Measurements from ENCODE around the gene ADAMTSL3. TPM values are rescaled to one million over a fixed set of nuclear protein-coding genes. Genes with fewer than 3 reads are reported as not detected.
"Not testable (repeated sequence)": the region's sequence is repeated elsewhere in the genome, so short reads cannot be mapped to it uniquely, and the experiment has no call there.

The ADAMTSL3 gene
- total RNA-seq, 1 experiment from 2014 or later: 4.5 TPM

- in situ Hi-C loops (cut with HindIII; ENCODE audit: low pct_unique_long_range_greater_than_20kb, low sequenced_read_pairs): no loop called here
- DNase-seq (ENCODE audit: low read depth): no peak
These were observed 66.5 kb downstream of the ADAMTSL3 start for GRCh38 chr15:83720468-83720867.

DNA sequence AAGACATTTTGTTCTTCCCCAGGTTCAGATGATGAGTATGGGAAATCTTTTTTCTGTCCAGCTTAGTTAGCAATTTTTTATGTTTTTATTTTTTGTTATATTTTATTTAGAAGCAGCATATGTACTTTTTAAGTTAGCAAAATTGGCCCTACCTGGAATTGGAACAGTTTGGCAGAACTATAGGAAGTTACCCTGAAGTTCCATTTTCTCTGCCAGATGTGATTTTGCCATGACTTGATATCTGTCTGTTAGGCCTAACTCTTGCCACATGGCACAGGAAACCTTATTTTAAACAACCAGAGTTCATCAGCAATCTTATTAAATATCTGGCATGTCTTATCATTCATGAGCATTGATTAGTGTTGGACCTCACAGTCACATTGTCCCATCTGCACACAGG, 67.1 kb downstream of the ADAMTSL3 start:
- no peak for DNase-seq (ENCODE audit: low read depth)
- in situ Hi-C loops (cut with HindIII; ENCODE audit: low pct_unique_long_range_greater_than_20kb, low sequenced_read_pairs): no loop called here

DNA sequence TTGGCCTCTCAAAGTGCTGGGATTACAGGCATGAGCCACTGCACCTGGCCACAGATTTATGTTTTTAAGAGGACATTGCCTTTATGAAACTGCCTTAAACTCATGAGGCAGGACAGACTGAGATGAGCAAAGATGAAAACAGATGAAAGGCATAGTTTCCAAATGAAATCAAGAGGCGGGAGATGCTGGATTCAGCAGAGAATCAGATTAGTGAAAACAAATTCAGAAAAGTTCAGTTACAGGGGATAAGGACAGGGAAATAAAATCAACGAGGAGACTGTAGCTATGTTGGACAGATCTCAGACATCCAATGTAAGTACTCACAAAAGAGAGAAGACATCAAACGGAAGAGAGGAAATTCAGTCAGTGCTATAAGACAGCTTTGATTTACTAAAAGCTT, 68.1 kb downstream of the ADAMTSL3 start:
- no peak for DNase-seq (ENCODE audit: low read depth)
- in situ Hi-C loops (cut with HindIII; ENCODE audit: low pct_unique_long_range_greater_than_20kb, low sequenced_read_pairs): no loop called here

- in situ Hi-C loops (cut with HindIII; ENCODE audit: low pct_unique_long_range_greater_than_20kb, low sequenced_read_pairs): no loop called here
- no peak for DNase-seq (ENCODE audit: low read depth)
These were observed 69.3 kb downstream of the ADAMTSL3 start for GRCh38 chr15:83723216-83723615.

- in situ Hi-C loops (cut with HindIII; ENCODE audit: low pct_unique_long_range_greater_than_20kb, low sequenced_read_pairs): no loop called here
- no peak for DNase-seq (ENCODE audit: low read depth)
These were observed 78.3 kb downstream of the ADAMTSL3 start for GRCh38 chr15:83732196-83732595.

GRCh38 chr15:83732770-83733169, 78.8 kb downstream of the ADAMTSL3 start:
- in situ Hi-C loops (cut with HindIII; ENCODE audit: low pct_unique_long_range_greater_than_20kb, low sequenced_read_pairs): no loop called here
- no peak for DNase-seq (ENCODE audit: low read depth)

DNA sequence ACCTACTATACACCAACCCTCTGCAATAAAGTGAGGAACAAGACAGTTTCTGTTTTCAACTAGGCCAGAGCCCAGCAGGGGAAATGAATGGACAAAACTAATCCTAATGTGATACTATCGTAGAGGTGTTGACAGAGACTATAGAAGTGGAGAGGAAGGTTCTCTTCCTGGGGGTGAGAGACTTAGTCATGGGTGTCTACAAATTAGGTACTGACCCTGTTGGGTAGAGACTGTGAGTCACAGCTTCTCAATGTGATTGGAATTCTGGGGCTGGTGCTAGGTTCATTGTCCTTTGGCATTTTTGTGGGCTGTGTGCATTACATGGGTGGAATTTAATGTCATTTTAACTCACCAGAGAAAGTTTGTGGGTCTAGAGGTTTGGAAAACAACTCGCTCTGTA, 79.3 kb downstream of the ADAMTSL3 start:
- DNase-seq (ENCODE audit: low read depth): peak; percentile 78
- in situ Hi-C loops (cut with HindIII; ENCODE audit: low pct_unique_long_range_greater_than_20kb, low sequenced_read_pairs): no loop called here

DNA sequence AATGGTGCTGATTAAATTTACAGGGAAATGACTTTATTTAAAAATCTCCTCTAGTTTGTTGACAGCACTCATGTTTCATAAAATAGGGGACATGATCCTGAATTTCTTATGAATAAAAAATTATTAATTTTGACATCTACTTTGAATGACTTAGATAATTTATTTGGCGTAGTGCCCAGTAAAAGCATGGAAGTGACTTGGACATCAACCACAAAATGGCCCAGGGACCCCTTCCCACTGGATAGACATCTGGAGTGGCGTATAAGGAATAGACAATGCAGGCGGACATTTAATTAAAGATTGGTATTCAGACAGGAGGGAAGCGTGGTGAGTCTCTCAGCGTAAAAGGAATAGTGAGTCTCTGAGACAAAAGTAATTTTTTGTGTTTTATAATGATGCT, 79.8 kb downstream of the ADAMTSL3 start:
- DNase-seq (ENCODE audit: low read depth): no peak
- in situ Hi-C loops (cut with HindIII; ENCODE audit: low pct_unique_long_range_greater_than_20kb, low sequenced_read_pairs): no loop called here

GRCh38 chr15:83734487-83734886, 80.6 kb downstream of the ADAMTSL3 start:
- no peak for DNase-seq (ENCODE audit: low read depth)
- in situ Hi-C loops (cut with HindIII; ENCODE audit: low pct_unique_long_range_greater_than_20kb, low sequenced_read_pairs): no loop called here

DNA sequence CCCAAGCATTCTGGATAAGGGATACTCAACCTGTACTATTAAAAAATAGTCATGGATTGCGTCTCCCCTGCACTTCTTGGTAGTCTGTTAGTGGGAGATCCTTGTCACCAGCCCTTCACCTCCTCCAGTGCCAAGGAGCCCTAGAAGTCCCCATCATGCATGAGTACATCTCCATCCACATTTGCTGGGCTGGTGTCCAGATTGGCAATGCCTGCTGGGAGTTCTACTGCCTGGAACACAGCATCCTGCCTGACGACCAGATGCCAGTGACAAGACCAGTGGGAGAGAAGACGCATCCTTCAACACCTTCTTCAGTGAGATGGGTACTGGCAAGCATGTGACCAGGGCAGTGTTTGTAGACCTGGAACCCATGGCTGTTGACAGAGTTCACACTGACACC, 85.7 kb downstream of the ADAMTSL3 start:
- in situ Hi-C loops (cut with HindIII; ENCODE audit: low pct_unique_long_range_greater_than_20kb, low sequenced_read_pairs): no loop called here
- no peak for DNase-seq (ENCODE audit: low read depth)

DNA sequence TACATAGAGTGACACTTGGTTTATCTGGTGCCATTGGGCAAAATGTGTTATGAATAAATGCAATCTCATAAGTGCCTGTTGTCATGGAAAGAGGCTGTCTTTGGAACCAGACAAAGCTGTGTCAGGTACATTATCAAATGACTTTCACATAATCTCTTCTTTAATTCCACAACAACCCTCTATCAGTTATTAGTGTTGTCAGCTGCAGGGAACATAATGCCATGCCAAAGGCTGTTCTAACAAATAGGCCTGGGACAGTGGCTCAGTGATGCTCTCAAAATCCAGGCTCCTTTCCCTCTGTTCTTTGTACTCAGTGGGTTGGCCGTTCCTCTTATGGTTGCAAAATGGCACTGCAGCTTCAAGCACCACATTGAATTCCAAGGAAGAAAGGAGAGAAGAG, 91.8 kb downstream of the ADAMTSL3 start:
- in situ Hi-C loops (cut with HindIII; ENCODE audit: low pct_unique_long_range_greater_than_20kb, low sequenced_read_pairs): no loop called here
- DNase-seq (ENCODE audit: low read depth): no peak

DNA sequence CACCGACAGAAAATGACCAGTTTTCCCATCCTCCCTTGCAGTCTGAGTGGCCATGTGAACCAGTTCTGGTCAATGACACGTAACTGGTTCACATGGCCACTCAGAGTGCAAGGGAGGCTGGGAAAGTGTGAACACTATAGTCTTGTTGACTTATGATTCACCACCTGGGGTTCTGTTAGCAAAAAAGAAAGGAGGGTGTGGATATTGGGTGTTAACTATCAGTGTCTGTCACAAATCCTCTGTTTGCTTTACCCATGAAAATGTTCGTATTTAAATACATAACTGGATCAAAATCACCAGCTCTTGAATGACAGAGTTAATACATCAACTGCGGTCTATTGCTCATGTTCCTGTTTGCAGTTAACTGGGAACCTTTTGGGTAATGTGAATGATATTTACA, 92.3 kb downstream of the ADAMTSL3 start:
- in situ Hi-C loops (cut with HindIII; ENCODE audit: low pct_unique_long_range_greater_than_20kb, low sequenced_read_pairs): no loop called here
- DNase-seq (ENCODE audit: low read depth): peak; percentile 22

DNA sequence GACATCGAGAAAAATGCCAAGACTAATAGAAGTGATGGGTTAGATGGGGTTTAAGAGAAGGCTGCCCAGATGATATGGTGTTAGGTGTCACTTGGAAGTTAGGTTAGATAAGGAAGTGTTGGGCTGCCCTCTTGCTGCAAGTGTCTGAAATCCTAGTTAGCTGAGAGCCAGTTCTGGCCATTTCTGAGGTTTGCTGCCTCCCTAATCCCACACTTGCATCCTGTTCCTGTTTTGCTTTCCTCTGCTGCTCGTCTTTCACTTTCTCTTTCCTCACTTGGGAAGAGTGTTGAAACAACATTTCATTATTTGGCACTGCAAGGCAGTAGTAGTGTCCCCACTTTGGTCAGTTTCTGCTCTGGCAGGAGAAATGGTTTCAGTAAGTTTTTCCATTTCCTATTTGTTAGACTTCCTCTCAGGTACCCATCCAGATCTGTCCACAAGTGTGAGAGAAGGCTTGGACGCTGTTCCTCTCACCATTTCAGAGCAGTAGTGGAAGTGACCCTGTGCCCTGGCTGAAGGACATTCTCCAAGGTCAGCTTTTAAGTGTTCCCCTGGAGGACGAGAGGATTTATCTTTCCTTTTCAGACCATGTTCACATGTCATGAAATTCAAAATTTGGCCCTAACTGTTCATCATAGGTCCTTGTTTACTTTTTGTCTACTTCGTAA, 93.3 kb downstream of the ADAMTSL3 start:
- DNase-seq (ENCODE audit: low read depth): peak; percentile 41

DNA sequence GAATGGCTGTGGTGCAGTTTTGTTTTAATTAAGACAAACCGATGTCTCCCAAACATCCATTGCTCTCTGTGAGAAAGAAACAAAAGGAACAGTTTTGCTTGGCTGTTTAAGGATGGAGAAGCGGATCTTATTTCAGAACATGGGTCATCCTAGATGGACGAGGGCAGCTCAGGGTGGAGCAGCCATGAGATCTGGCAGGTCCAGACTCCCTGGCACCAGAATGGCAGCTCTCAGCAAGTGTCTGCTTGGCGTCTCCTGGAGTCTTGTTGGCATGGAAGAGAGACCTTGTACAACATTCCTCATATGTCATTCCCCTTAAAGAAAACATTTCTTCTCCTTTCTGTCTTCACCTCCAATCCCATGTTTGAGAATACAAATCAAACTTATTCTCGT, 93.8 kb downstream of the ADAMTSL3 start:
- in situ Hi-C loops (cut with HindIII; ENCODE audit: low pct_unique_long_range_greater_than_20kb, low sequenced_read_pairs): no loop called here
- no peak for DNase-seq (ENCODE audit: low read depth)

More for the DNA sequence above, 93.3 kb downstream of the ADAMTSL3 start:
- in situ Hi-C loops (cut with HindIII; ENCODE audit: low pct_unique_long_range_greater_than_20kb, low sequenced_read_pairs): no loop called here

GRCh38 chr15:83753872-83754493, 100.1 kb downstream of the ADAMTSL3 start:
- in situ Hi-C loops (cut with HindIII; ENCODE audit: low pct_unique_long_range_greater_than_20kb, low sequenced_read_pairs): no loop called here
- no peak for DNase-seq (ENCODE audit: low read depth)

GRCh38 chr15:83757291-83757690, 103.4 kb downstream of the ADAMTSL3 start:
- in situ Hi-C loops (cut with HindIII; ENCODE audit: low pct_unique_long_range_greater_than_20kb, low sequenced_read_pairs); DNase-seq (ENCODE audit: low read depth): not testable (repeated sequence)

DNA sequence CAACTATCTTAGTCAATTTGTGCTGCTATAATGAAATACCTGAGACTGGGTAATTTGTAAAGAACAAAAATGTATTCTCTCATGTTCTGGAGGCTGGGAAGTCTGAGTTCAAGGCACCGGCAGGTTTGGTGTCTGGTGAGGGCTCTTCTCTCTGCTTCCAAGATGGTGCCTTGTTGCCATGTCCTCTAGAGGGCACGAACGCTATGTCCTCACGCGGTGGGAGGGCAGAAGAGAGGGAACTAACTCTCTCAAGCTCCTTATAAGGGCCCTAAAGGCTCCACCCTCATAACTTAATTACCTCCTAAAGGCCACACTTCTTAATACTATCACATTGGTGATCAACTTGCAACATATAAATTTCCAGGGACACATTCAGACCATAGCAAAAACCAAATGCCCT, 108.4 kb downstream of the ADAMTSL3 start:
- in situ Hi-C loops (cut with HindIII; ENCODE audit: low pct_unique_long_range_greater_than_20kb, low sequenced_read_pairs): no loop called here
- DNase-seq (ENCODE audit: low read depth): no peak

DNA sequence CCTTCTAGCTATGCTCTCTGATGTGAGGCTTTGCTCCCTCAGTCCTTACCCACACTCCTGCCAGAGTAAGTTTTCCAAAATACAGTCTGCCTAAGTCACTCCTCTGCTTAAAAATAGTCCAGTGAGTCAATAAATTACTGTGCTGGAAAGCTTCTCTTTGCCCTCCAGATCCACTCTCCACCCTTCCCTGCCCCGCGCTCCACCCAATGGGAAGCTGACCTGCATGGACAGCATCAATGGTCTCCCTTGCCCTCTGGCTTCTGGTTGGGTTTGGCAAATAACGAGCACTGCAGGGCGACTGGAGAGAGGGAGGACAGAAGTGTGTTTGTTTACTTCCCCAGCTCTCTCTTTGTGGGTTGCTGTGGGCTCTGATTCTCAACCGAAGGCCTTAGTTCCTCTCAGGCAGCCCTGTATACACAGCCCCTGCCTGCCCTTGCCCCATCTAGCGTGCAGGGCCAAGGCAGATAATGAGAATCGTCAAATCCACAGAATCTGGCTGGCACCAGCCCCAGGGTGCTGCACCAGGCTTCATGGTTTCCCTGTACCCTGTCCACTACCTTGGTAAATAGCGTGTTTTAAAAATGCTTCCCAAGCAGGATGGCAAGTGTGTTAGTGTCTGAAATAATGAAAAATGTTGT, 110.4 kb downstream of the ADAMTSL3 start:
- in situ Hi-C loops (cut with HindIII; ENCODE audit: low pct_unique_long_range_greater_than_20kb, low sequenced_read_pairs): no loop called here

GRCh38 chr15:83766339-83766738, 112.4 kb downstream of the ADAMTSL3 start:
- in situ Hi-C loops (cut with HindIII; ENCODE audit: low pct_unique_long_range_greater_than_20kb, low sequenced_read_pairs): no loop called here
- no peak for DNase-seq (ENCODE audit: low read depth)

More for the DNA sequence above, 110.4 kb downstream of the ADAMTSL3 start:
- DNase-seq (ENCODE audit: low read depth): no peak

DNA sequence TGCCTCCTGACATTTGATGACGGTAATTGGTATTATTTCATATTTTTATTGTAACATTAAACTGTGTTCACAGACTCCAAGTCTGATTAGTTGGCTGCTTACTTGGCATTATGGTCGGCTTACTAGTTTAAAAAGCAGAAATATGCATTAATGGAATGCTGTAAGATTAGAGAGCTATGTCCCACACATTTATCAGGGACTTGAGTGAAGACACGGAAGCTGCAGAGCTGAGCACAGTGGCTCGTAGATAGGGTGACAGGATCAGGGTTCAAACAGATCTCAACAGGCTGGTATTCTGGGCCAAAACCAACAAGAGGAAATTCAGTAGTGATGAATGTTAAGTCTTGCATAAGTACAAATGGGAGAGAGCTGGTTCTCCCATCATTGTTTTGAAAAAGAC, 113.8 kb downstream of the ADAMTSL3 start:
- no peak for DNase-seq (ENCODE audit: low read depth)
- in situ Hi-C loops (cut with HindIII; ENCODE audit: low pct_unique_long_range_greater_than_20kb, low sequenced_read_pairs): no loop called here

All from Caki2 (cell line).